IMR-90 (cell line): ENCODE results near the gene GJB5. TPM values are rescaled to one million over a fixed set of nuclear protein-coding genes. Genes with fewer than 3 reads are reported as not detected.

Source experiments
- ATAC-seq: fragments of 200-7000 bp; cut with Tn5 transposase; 2 replicates; pipeline ENCODE4 v1.9.1; 2020; ENCODE audit warnings: low read depth, mild to moderate bottlenecking, moderate library complexity
- BruUV-seq: library from RNA; stranded (reverse); fragments of 400-500 nt; replicated peaks from 2 replicates; lab custom pipeline; 2021; lab: Mats Ljungman, UMichigan
- CTCF ChIA-PET: fragments of 300-600 bp; formaldehyde crosslinking; extraction: SDS; loops from one replicate; lab custom pipeline; 2021; ENCODE audit warnings: antibody characterized with exemption; lab: Yijun Ruan, JAX
- POLR2A ChIA-PET: fragments of 300-600 bp; sonication (Branson Sonifier 250); formaldehyde crosslinking; loops from one replicate; lab custom pipeline; 2022; ENCODE audit warnings: antibody characterized with exemption; ENCODE audit not compliant: unreplicated experiment; lab: Charles Lee
- DNase-seq: peaks from one replicate; pipeline ENCODE4 v3.0.0; 2013
- H2AFZ ChIP-seq: replicated peaks from 2 replicates; pipeline ENCODE3; 2013; ENCODE audit warnings: low read length, mild to moderate bottlenecking; ENCODE audit not compliant: poor library complexity
- H2AK5ac ChIP-seq: 2 replicates; pipeline ENCODE4 v1.6.1; 2013; ENCODE audit warnings: low read depth, low read length, inconsistent platforms
- H2AK9ac ChIP-seq: replicated peaks from 2 replicates; pipeline ENCODE3; 2013; ENCODE audit warnings: mild to moderate bottlenecking, low read depth, low read length, moderate library complexity; ENCODE audit not compliant: poor library complexity
- H2BK120ac ChIP-seq: 2 replicates; pipeline ENCODE4 v1.6.1; 2013; ENCODE audit warnings: low read depth, low read length, inconsistent platforms
- H2BK15ac ChIP-seq: 3 replicates; pipeline ENCODE4 v1.6.1; 2013; ENCODE audit warnings: low read depth, low read length, inconsistent platforms
- H2BK20ac ChIP-seq: 2 replicates; pipeline ENCODE4 v1.6.1; 2013; ENCODE audit warnings: low read depth, mild to moderate bottlenecking, inconsistent platforms, low read length, moderate library complexity
- H2BK5ac ChIP-seq: 2 replicates; pipeline ENCODE4 v1.6.1; 2013; ENCODE audit warnings: mild to moderate bottlenecking, low read depth, low read length, inconsistent platforms; ENCODE audit not compliant: poor library complexity, severe bottlenecking
- H3K14ac ChIP-seq: replicated peaks from 2 replicates; pipeline ENCODE4 v1.6.1; 2013; ENCODE audit warnings: low read depth, low read length, inconsistent platforms
- H3K18ac ChIP-seq: 2 replicates; pipeline ENCODE4 v1.6.1; 2013; ENCODE audit warnings: low read depth, low read length, control low read depth
- H3K23ac ChIP-seq: 2 replicates; pipeline ENCODE4 v1.6.1; 2013; ENCODE audit warnings: low read depth, low read length, inconsistent platforms
- H3K27ac ChIP-seq: 2 replicates; pipeline ENCODE4 v1.5.1; 2013; ENCODE audit warnings: mild to moderate bottlenecking, control low read depth, low read length; ENCODE audit not compliant: insufficient read depth
- H3K27me3 ChIP-seq: 2 replicates; pipeline ENCODE4 v1.6.1; 2013; ENCODE audit warnings: low read length; ENCODE audit not compliant: control insufficient read depth, insufficient read depth
- H3K36me3 ChIP-seq: 2 replicates; pipeline ENCODE4 v1.6.1; 2013; ENCODE audit warnings: low read length, mixed read lengths; ENCODE audit not compliant: control insufficient read depth, insufficient read depth
- H3K4ac ChIP-seq: 2 replicates; pipeline ENCODE4 v1.6.1; 2013; ENCODE audit warnings: low read depth, low read length, inconsistent platforms
- H3K4me1 ChIP-seq: 2 replicates; pipeline ENCODE4 v1.6.1; 2013; ENCODE audit warnings: low read length, mixed read lengths; ENCODE audit not compliant: control insufficient read depth, insufficient read depth
- H3K4me2 ChIP-seq: 2 replicates; pipeline ENCODE4 v1.6.1; 2013; ENCODE audit warnings: low read depth, mild to moderate bottlenecking, control low read depth, low read length, moderate library complexity
- H3K4me3 ChIP-seq: 2 replicates; pipeline ENCODE4 v1.5.1; 2013; ENCODE audit warnings: low read depth, mild to moderate bottlenecking, control low read depth, low read length, moderate library complexity; ENCODE audit not compliant: insufficient read depth
- H3K56ac ChIP-seq: 2 replicates; pipeline ENCODE4 v1.6.1; 2013; ENCODE audit warnings: low read length, inconsistent platforms; ENCODE audit not compliant: insufficient read depth; ENCODE audit errors: extremely low read depth
- H3K79me1 ChIP-seq, 2 experiments: 2 replicates each; pipeline ENCODE4 v1.6.1; 2013; ENCODE audit warnings: low read length in 2 of 2, inconsistent platforms in 1 of 2, low read depth in 1 of 2
- H3K9ac ChIP-seq: 2 replicates; pipeline ENCODE4 v1.6.1; 2013; ENCODE audit warnings: low read depth, low read length, control low read depth
- H3K9me1 ChIP-seq: 2 replicates; pipeline ENCODE4 v1.6.1; 2013; ENCODE audit warnings: low read length, inconsistent platforms; ENCODE audit not compliant: insufficient read depth
- H3K9me3 ChIP-seq: 2 replicates; pipeline ENCODE4 v1.6.1; 2013; ENCODE audit warnings: low read length; ENCODE audit not compliant: control insufficient read depth, insufficient read depth
- H4K20me1 ChIP-seq: 2 replicates; pipeline ENCODE4 v1.6.1; 2013; ENCODE audit warnings: low read length, inconsistent platforms; ENCODE audit not compliant: insufficient read depth
- H4K5ac ChIP-seq: 2 replicates; pipeline ENCODE4 v1.6.1; 2013; ENCODE audit warnings: mild to moderate bottlenecking, low read depth, low read length, control low read depth
- H4K8ac ChIP-seq, 2 experiments: 2 replicates each; pipeline ENCODE4 v1.6.1; 2013; ENCODE audit warnings: low read depth in 2 of 2, low read length in 2 of 2, control low read depth in 1 of 2, inconsistent platforms in 1 of 2
- H4K91ac ChIP-seq: 2 replicates; pipeline ENCODE4 v1.6.1; 2013; ENCODE audit warnings: low read depth, low read length, inconsistent platforms; ENCODE audit not compliant: insufficient read depth
- BHLHE40 ChIP-seq: fragments of 150-350 bp; IDR thresholded peaks from 2 replicates; pipeline ENCODE4 v1.6.1; 2016; ENCODE audit warnings: mild to moderate bottlenecking, low read depth, low read length
- CEBPB ChIP-seq: IDR thresholded peaks from 2 replicates; pipeline ENCODE4 v1.6.1; 2012; ENCODE audit warnings: low read depth, low read length, improper control_type of control experiment
- CHD1 ChIP-seq: IDR thresholded peaks from 2 replicates; pipeline ENCODE4 v1.6.1; 2012; ENCODE audit warnings: low read depth, low read length, improper control_type of control experiment
- ELK1 ChIP-seq: fragments of 150-350 bp; IDR thresholded peaks from 2 replicates; pipeline ENCODE4 v1.6.1; 2016; ENCODE audit warnings: low read depth, mild to moderate bottlenecking, low read length, moderate library complexity, borderline replicate concordance
- FOS ChIP-seq: fragments of 150-350 bp; IDR thresholded peaks from 2 replicates; pipeline ENCODE4 v1.6.1; 2016; ENCODE audit warnings: low read depth, low read length
- MAFK ChIP-seq: IDR thresholded peaks from 2 replicates; pipeline ENCODE4 v1.6.1; 2012; ENCODE audit warnings: low read depth, low read length, improper control_type of control experiment
- MXI1 ChIP-seq: IDR thresholded peaks from 2 replicates; pipeline ENCODE4 v1.6.1; 2012; ENCODE audit warnings: low read depth, mild to moderate bottlenecking, low read length, moderate library complexity, borderline replicate concordance
- NFE2L2 ChIP-seq: fragments of 150-350 bp; IDR thresholded peaks from 2 replicates; pipeline ENCODE4 v1.6.1; 2016; ENCODE audit warnings: low read depth, mild to moderate bottlenecking, low read length
- POLR2A ChIP-seq: IDR thresholded peaks from 2 replicates; pipeline ENCODE4 v1.6.1; 2012; ENCODE audit warnings: mild to moderate bottlenecking, low read depth, low read length
- RAD21 ChIP-seq: IDR thresholded peaks from 2 replicates; pipeline ENCODE4 v1.6.1; 2012; ENCODE audit warnings: low read length, improper control_type of control experiment
- RCOR1 ChIP-seq: IDR thresholded peaks from 2 replicates; pipeline ENCODE4 v1.6.1; 2012; ENCODE audit warnings: mild to moderate bottlenecking, low read length, improper control_type of control experiment; ENCODE audit not compliant: insufficient replicate concordance
- RFX5 ChIP-seq: IDR thresholded peaks from 2 replicates; pipeline ENCODE4 v1.8.0; 2012; ENCODE audit warnings: low read depth, mild to moderate bottlenecking, low read length, moderate library complexity
- SMC3 ChIP-seq: fragments of 150-350 bp; IDR thresholded peaks from 2 replicates; pipeline ENCODE4 v1.6.1; 2016; ENCODE audit warnings: low read depth, mild to moderate bottlenecking, antibody characterized with exemption, low read length, moderate library complexity
- USF2 ChIP-seq: fragments of 150-350 bp; IDR thresholded peaks from 2 replicates; pipeline ENCODE4 v1.6.1; 2017; ENCODE audit warnings: mild to moderate bottlenecking, antibody characterized with exemption, low read length, low read depth
- WGBS, 2 experiments: methylation state at CpG; one replicate each; pipeline versions ENCODE4 v1.1.5 to v1.1.7; 2013; ENCODE audit warnings: missing lambda C conversion rate in 2 of 2; ENCODE audit not compliant: insufficient read length in 1 of 2; ENCODE audit errors: extremely low coverage in 2 of 2; 5-methylcytosine and 5-hydroxymethylcytosine counted together
- dilution Hi-C: fragments of 300-500 bp; cut with HindIII; formaldehyde crosslinking; loops from one replicate; pipeline ENCODE4 v1.14.3; 2018; ENCODE audit warnings: low sequenced_read_pairs; ENCODE audit not compliant: unreplicated experiment
- in situ Hi-C: fragments of 300-500 bp; cut with MboI; formaldehyde crosslinking; loops from 3 replicates; pipeline ENCODE4 v1.14.3; 2019; ENCODE audit warnings: low sequenced_read_pairs, inconsistent platforms, mixed read lengths
- intact Hi-C: fragments of 100-400 bp; cut with micrococcal nuclease; formaldehyde crosslinking; loops from 2 replicates; pipeline ENCODE4 v1.10.0; 2022
- polyA plus RNA-seq, 3 experiments: library from polyadenylated mRNA; depleted of rRNA; stranded (reverse); fragments of >200 nt; gene quantifications; 2 replicates each; pipeline ENCODE4 v1.2.3, GENCODE V29; 2012; ENCODE audit warnings: low replicate concordance in 1 of 3
- total RNA-seq: library from RNA; depleted of rRNA; stranded (reverse); fragments of >200 nt; gene quantifications from 2 replicates; pipeline ENCODE4 v1.2.3, GENCODE V29; 2012
- TF ChIP-seq, protein P1 (sequence below): conservative IDR thresholded peaks from 2 replicates; pipeline ENCODE4 v1.5.1; 2012; ENCODE audit warnings: mild to moderate bottlenecking, low read depth, low read length, improper control_type of control experiment

Gene GJB5
- total and polyA plus RNA-seq, 2 of the 4 experiments (the other 2 are of a cell fraction), result 0.10 TPM; not detected in 1

- no peaks in the 10 kb centered on the region for H3K9me3 ChIP-seq
- no peak overlapping the region for H2AK9ac ChIP-seq
- no peak overlapping the region for H3K9ac ChIP-seq
- no CpG with 5 or more reads among the region's 18 CpGs for WGBS, 2 experiments
- H3K36me3 ChIP-seq, result no peaks in the 10 kb centered on the region
- no peak overlapping the region for H3K23ac ChIP-seq
- dilution Hi-C loops (no loop called here), intact Hi-C loops (no loop called here), in situ Hi-C loops (loop anchor here (10.0 kb wide), 1 partner anchor 1112 kb away; no protein-coding TSS in a partner anchor)
- ChIA-PET CTCF (no interaction called here), POLR2A (interaction anchor here (0.7 kb wide), 1 partner anchor 103 kb away, joined by 3 read pairs; no protein-coding TSS in a partner anchor)
- H4K20me1 ChIP-seq, result no peaks in the 10 kb centered on the region
- no peak overlapping the region for H2BK5ac ChIP-seq
- no peak overlapping the region for H3K4me3 ChIP-seq
- H3K4me2 ChIP-seq, result no peak overlapping the region
- H3K4ac ChIP-seq, result no peak overlapping the region
- H3K27ac ChIP-seq, result no peak overlapping the region
- DNase-seq (no peak), ATAC-seq (no peak)
- no peaks in the 10 kb centered on the region for H3K4me1 ChIP-seq
- no peak overlapping the region for H2AK5ac ChIP-seq
- H3K9me1 ChIP-seq, result no peaks in the 10 kb centered on the region
- H3K56ac ChIP-seq, result no peak overlapping the region
- peaks cover 2% of the 10 kb centered on the region; the same call in 1 of the 2 replicates for H3K27me3 ChIP-seq
- H4K8ac ChIP-seq, result no peak overlapping the region
- no peak overlapping the region for H3K14ac ChIP-seq
- H2BK20ac ChIP-seq, result no peak overlapping the region
- no peak overlapping the region for H2BK15ac ChIP-seq
- no peak overlapping the region for H3K18ac ChIP-seq
- H4K91ac ChIP-seq, result no peak overlapping the region
- no peak overlapping the region for H2BK120ac ChIP-seq
- BruUV-seq, result no TSS peak
- H2AFZ ChIP-seq, result no peak overlapping the region
- no peaks in the 10 kb centered on the region for H3K79me1 ChIP-seq
- H4K5ac ChIP-seq, result no peak overlapping the region
- no peak for TF ChIP-seq CHD1
- TF ChIP-seq FOS, result no peak
- no peak for TF ChIP-seq MXI1
- no peak for TF ChIP-seq SMC3
- no peak for TF ChIP-seq NFE2L2
- no peak for TF ChIP-seq RFX5
- TF ChIP-seq POLR2A, result no peak
- no peak for TF ChIP-seq ELK1
- TF ChIP-seq, protein P1, sequence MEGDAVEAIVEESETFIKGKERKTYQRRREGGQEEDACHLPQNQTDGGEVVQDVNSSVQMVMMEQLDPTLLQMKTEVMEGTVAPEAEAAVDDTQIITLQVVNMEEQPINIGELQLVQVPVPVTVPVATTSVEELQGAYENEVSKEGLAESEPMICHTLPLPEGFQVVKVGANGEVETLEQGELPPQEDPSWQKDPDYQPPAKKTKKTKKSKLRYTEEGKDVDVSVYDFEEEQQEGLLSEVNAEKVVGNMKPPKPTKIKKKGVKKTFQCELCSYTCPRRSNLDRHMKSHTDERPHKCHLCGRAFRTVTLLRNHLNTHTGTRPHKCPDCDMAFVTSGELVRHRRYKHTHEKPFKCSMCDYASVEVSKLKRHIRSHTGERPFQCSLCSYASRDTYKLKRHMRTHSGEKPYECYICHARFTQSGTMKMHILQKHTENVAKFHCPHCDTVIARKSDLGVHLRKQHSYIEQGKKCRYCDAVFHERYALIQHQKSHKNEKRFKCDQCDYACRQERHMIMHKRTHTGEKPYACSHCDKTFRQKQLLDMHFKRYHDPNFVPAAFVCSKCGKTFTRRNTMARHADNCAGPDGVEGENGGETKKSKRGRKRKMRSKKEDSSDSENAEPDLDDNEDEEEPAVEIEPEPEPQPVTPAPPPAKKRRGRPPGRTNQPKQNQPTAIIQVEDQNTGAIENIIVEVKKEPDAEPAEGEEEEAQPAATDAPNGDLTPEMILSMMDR, result no peak
- TF ChIP-seq RAD21, result no peak
- TF ChIP-seq RCOR1, result no peak
- no peak for TF ChIP-seq BHLHE40
- no peak for TF ChIP-seq USF2
- TF ChIP-seq CEBPB, result no peak
- no peak for TF ChIP-seq MAFK
Observed at GRCh38 chr1:34746785-34747637, 7.8 kb upstream of the GJB5 start.
